GM23338 (cell line): Measurements from ENCODE around the gene KEL. TPM values are rescaled to one million over a fixed set of nuclear protein-coding genes. Genes with fewer than 3 reads are reported as not detected.

Experiments
- ATAC-seq: fragments of 200-7000 bp; cut with Tn5 transposase; 3 replicates; pipeline ENCODE4 v1.9.1; 2020
- DNase-seq: peaks from one replicate; pipeline ENCODE4 v3.0.0-alpha.2; 2015; ENCODE audit warnings: low spot score
- H2AFZ ChIP-seq: fragments of 200-600 bp; sonication (generic); 2 replicates; pipeline ENCODE4 v1.8.0; 2016; ENCODE audit warnings: antibody characterized with exemption, mild to moderate bottlenecking, moderate library complexity
- H3F3A ChIP-seq: fragments of 200-600 bp; sonication (generic); replicated peaks from 2 replicates; pipeline ENCODE4 v1.8.0; 2017; ENCODE audit warnings: antibody characterized with exemption, mixed run types, low read depth
- H3K27ac ChIP-seq: fragments of 200-600 bp; sonication (generic); 2 replicates; pipeline ENCODE4 v1.6.1; 2016; ENCODE audit warnings: low read depth
- H3K27me3 ChIP-seq: fragments of 200-600 bp; sonication (generic); 2 replicates; pipeline ENCODE4 v1.8.0; 2016; ENCODE audit warnings: mild to moderate bottlenecking, mixed run types, moderate library complexity; ENCODE audit not compliant: insufficient read depth
- H3K36me3 ChIP-seq: fragments of 200-600 bp; sonication (generic); 2 replicates; pipeline ENCODE4 v1.8.0; 2016; ENCODE audit warnings: mild to moderate bottlenecking; ENCODE audit not compliant: insufficient read depth
- H3K4me1 ChIP-seq: fragments of 200-600 bp; sonication (generic); 2 replicates; pipeline ENCODE4 v1.8.0; 2016; ENCODE audit warnings: mild to moderate bottlenecking, moderate library complexity; ENCODE audit not compliant: insufficient read depth
- H3K4me2 ChIP-seq: fragments of 200-600 bp; sonication (generic); 2 replicates; pipeline ENCODE4 v1.7.1; 2017; ENCODE audit warnings: mixed run types
- H3K4me3 ChIP-seq: fragments of 200-600 bp; sonication (generic); 2 replicates; pipeline ENCODE4 v1.6.1; 2016; ENCODE audit warnings: mixed run types
- H3K79me2 ChIP-seq: fragments of 200-600 bp; sonication (generic); replicated peaks from 2 replicates; pipeline ENCODE4 v1.8.0; 2017; ENCODE audit warnings: mild to moderate bottlenecking; ENCODE audit not compliant: insufficient read depth
- H3K9me2 ChIP-seq: fragments of 200-600 bp; sonication (generic); 2 replicates; pipeline ENCODE4 v1.8.0; 2017; ENCODE audit not compliant: insufficient read depth
- H4K20me1 ChIP-seq: fragments of 200-600 bp; sonication (generic); replicated peaks from 2 replicates; pipeline ENCODE4 v1.8.0; 2017; ENCODE audit warnings: mild to moderate bottlenecking; ENCODE audit not compliant: insufficient read depth
- H3K27ac Mint-ChIP-seq: 2 replicates; pipeline ENCODE4 v1.8.0; 2020; ENCODE audit warnings: inconsistent platforms, mild to moderate bottlenecking, moderate library complexity, mixed read lengths
- H3K27me3 Mint-ChIP-seq: 3 replicates; pipeline ENCODE4 v1.8.0; 2022; ENCODE audit warnings: low read depth, mild to moderate bottlenecking, moderate library complexity, mixed read lengths, inconsistent platforms; ENCODE audit not compliant: insufficient read depth, poor library complexity
- H3K36me3 Mint-ChIP-seq: 3 replicates; pipeline ENCODE4 v1.8.0; 2021; ENCODE audit warnings: low read depth, mild to moderate bottlenecking, inconsistent platforms, moderate library complexity, mixed read lengths
- H3K4me1 Mint-ChIP-seq: 3 replicates; pipeline ENCODE4 v1.8.0; 2020; ENCODE audit warnings: mild to moderate bottlenecking, inconsistent platforms, mixed read lengths
- H3K4me3 Mint-ChIP-seq: 3 replicates; pipeline ENCODE4 v1.8.0; 2021; ENCODE audit warnings: moderate library complexity, mild to moderate bottlenecking, inconsistent platforms, mixed read lengths
- H3K9me3 Mint-ChIP-seq: 3 replicates; pipeline ENCODE4 v1.8.0; 2020; ENCODE audit warnings: moderate library complexity, mild to moderate bottlenecking, inconsistent platforms, mixed read lengths
- CREB1 ChIP-seq: fragments of 250-450 bp; sonication (Bioruptor Pico); IDR thresholded peaks from 2 replicates; pipeline ENCODE4 v1.5.0; 2020; ENCODE audit warnings: low read depth, mild to moderate bottlenecking, moderate library complexity
- EZH2 ChIP-seq: fragments of 200-600 bp; sonication (generic); IDR thresholded peaks from one replicate; pipeline ENCODE4 v1.8.0; 2017; ENCODE audit warnings: antibody characterized with exemption, mild to moderate bottlenecking, low read depth; ENCODE audit not compliant: unreplicated experiment
- EZH2phosphoT487 ChIP-seq: fragments of 200-600 bp; sonication (generic); IDR thresholded peaks from one replicate; pipeline ENCODE4 v1.8.1; 2018; ENCODE audit warnings: antibody characterized with exemption; ENCODE audit not compliant: unreplicated experiment
- JUNB ChIP-seq: IDR thresholded peaks from one replicate; pipeline ENCODE4 v1.6.1; 2016; ENCODE audit warnings: antibody characterized with exemption; ENCODE audit not compliant: unreplicated experiment
- NANOG ChIP-seq: IDR thresholded peaks from 2 replicates; pipeline ENCODE4 v1.6.1; 2016; ENCODE audit warnings: antibody characterized with exemption, borderline replicate concordance
- POLR2AphosphoS5 ChIP-seq: IDR thresholded peaks from 2 replicates; pipeline ENCODE4 v1.6.1; 2016; ENCODE audit warnings: antibody characterized with exemption, low read depth
- STAT1 ChIP-seq: IDR thresholded peaks from one replicate; pipeline ENCODE4 v1.6.1; 2016; ENCODE audit warnings: antibody characterized with exemption; ENCODE audit not compliant: unreplicated experiment
- ZNF114 ChIP-seq: fragments of 250-450 bp; sonication (Bioruptor Pico); IDR thresholded peaks from 2 replicates; pipeline ENCODE4 v1.5.0; 2020; ENCODE audit warnings: mild to moderate bottlenecking, moderate library complexity
- ZNF331 ChIP-seq: fragments of 250-450 bp; sonication (Bioruptor Pico); IDR thresholded peaks from 2 replicates; pipeline ENCODE4 v1.5.0; 2020; ENCODE audit warnings: low read depth, mild to moderate bottlenecking, moderate library complexity
- polyA plus RNA-seq: library from polyadenylated mRNA; unstranded; fragments of >200 nt; fragmentation: Nextera tagmentation; extraction: Ambion mirVana; gene quantifications from 2 replicates; pipeline ENCODE4 v1.2.1, GENCODE V29; 2016
- total RNA-seq: library from RNA; depleted of rRNA; stranded (reverse); fragments of >200 nt; shearing (Covaris generic); gene quantifications from 2 replicates; pipeline ENCODE4 v1.2.3, GENCODE V29; 2014
- TF ChIP-seq, protein P1 (sequence below), 2 experiments: fragments of 200-600 bp in 1 of 2; sonication (generic) in 1 of 2; conservative IDR thresholded peaks; 2 replicates each; pipeline versions ENCODE4 v1.5.1 to v1.6.1; 2016 to 2017; ENCODE audit warnings: antibody characterized with exemption in 2 of 2, low read depth in 2 of 2, mild to moderate bottlenecking in 2 of 2, moderate library complexity in 1 of 2
- TF ChIP-seq, protein P2 (sequence below): IDR thresholded peaks from 2 replicates; pipeline ENCODE4 v1.6.1; 2016; ENCODE audit warnings: antibody characterized with exemption
- TF ChIP-seq, protein P3 (sequence below): fragments of 250-450 bp; sonication (Bioruptor Pico); IDR thresholded peaks from 2 replicates; pipeline ENCODE4 v1.5.0; 2020; ENCODE audit warnings: mild to moderate bottlenecking, moderate library complexity

The KEL gene
- total and polyA plus RNA-seq, 2 experiments from 2014 or later: 1.2 to 3.6 TPM

DNA sequence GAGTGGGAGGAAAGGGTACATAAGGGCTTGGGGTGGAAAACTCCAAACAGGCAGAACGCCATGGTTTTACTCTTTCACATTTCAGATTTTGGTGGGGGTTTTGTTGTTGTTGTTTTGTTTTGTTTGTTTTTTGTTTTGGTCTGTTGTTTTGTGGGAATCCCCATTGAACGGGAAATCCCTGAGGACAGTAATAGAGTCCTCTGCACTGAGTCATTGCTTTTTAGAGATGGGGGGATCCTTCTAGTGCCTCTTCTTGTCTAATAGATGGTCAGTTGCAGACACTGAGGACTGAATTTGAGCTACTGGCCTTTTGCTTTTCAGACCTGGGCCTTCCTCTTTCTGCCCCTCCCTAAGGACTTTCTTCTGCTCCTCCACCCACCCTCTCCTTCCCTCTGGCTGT, 48.6 kb downstream of the KEL start:
- Mint-ChIP-seq H3K27ac (no peak overlapping the region), H3K27me3 (peaks cover 4% of the 10 kb centered on the region), H3K4me1 (peaks cover 2% of the 10 kb centered on the region; the same call in 1 of the 3 replicates), H3K9me3 (no peaks in the 10 kb centered on the region; the same call in 2 of the 3 replicates), H3K4me3 (no peak overlapping the region), H3K36me3 (no peaks in the 10 kb centered on the region)
- Histone ChIP-seq H3K9me2 (peaks cover 6% of the 10 kb centered on the region), H3K27ac (no peak overlapping the region), H3K4me3 (no peak overlapping the region), H3K4me2 (no peak overlapping the region), H3K79me2 (no peaks in the 10 kb centered on the region), H3F3A (no peaks in the 10 kb centered on the region), H3K4me1 (no peaks in the 10 kb centered on the region), H3K36me3 (no peaks in the 10 kb centered on the region), H4K20me1 (no peaks in the 10 kb centered on the region), H2AFZ (no peak overlapping the region), H3K27me3 (no peaks in the 10 kb centered on the region)
- DNase-seq: no peak
- TF ChIP-seq NANOG: no peak
- TF ChIP-seq STAT1: no peak
- no peak for TF ChIP-seq EZH2phosphoT487
- no peak for TF ChIP-seq EZH2
- TF ChIP-seq, protein P1, sequence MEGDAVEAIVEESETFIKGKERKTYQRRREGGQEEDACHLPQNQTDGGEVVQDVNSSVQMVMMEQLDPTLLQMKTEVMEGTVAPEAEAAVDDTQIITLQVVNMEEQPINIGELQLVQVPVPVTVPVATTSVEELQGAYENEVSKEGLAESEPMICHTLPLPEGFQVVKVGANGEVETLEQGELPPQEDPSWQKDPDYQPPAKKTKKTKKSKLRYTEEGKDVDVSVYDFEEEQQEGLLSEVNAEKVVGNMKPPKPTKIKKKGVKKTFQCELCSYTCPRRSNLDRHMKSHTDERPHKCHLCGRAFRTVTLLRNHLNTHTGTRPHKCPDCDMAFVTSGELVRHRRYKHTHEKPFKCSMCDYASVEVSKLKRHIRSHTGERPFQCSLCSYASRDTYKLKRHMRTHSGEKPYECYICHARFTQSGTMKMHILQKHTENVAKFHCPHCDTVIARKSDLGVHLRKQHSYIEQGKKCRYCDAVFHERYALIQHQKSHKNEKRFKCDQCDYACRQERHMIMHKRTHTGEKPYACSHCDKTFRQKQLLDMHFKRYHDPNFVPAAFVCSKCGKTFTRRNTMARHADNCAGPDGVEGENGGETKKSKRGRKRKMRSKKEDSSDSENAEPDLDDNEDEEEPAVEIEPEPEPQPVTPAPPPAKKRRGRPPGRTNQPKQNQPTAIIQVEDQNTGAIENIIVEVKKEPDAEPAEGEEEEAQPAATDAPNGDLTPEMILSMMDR (conservative IDR thresholded peaks at IDR 0.05; ENCODE audit: low read depth in 2 of 2): no peak
- no peak for TF ChIP-seq CREB1 (CRISPR knock-in tag)
- TF ChIP-seq POLR2AphosphoS5: no peak
- no peak for TF ChIP-seq JUNB
- no peak for TF ChIP-seq ZNF331 (CRISPR knock-in tag)
- TF ChIP-seq ZNF114 (CRISPR knock-in tag): no peak
- TF ChIP-seq, protein P2, sequence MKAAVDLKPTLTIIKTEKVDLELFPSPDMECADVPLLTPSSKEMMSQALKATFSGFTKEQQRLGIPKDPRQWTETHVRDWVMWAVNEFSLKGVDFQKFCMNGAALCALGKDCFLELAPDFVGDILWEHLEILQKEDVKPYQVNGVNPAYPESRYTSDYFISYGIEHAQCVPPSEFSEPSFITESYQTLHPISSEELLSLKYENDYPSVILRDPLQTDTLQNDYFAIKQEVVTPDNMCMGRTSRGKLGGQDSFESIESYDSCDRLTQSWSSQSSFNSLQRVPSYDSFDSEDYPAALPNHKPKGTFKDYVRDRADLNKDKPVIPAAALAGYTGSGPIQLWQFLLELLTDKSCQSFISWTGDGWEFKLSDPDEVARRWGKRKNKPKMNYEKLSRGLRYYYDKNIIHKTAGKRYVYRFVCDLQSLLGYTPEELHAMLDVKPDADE: no peak
- TF ChIP-seq, protein P3, sequence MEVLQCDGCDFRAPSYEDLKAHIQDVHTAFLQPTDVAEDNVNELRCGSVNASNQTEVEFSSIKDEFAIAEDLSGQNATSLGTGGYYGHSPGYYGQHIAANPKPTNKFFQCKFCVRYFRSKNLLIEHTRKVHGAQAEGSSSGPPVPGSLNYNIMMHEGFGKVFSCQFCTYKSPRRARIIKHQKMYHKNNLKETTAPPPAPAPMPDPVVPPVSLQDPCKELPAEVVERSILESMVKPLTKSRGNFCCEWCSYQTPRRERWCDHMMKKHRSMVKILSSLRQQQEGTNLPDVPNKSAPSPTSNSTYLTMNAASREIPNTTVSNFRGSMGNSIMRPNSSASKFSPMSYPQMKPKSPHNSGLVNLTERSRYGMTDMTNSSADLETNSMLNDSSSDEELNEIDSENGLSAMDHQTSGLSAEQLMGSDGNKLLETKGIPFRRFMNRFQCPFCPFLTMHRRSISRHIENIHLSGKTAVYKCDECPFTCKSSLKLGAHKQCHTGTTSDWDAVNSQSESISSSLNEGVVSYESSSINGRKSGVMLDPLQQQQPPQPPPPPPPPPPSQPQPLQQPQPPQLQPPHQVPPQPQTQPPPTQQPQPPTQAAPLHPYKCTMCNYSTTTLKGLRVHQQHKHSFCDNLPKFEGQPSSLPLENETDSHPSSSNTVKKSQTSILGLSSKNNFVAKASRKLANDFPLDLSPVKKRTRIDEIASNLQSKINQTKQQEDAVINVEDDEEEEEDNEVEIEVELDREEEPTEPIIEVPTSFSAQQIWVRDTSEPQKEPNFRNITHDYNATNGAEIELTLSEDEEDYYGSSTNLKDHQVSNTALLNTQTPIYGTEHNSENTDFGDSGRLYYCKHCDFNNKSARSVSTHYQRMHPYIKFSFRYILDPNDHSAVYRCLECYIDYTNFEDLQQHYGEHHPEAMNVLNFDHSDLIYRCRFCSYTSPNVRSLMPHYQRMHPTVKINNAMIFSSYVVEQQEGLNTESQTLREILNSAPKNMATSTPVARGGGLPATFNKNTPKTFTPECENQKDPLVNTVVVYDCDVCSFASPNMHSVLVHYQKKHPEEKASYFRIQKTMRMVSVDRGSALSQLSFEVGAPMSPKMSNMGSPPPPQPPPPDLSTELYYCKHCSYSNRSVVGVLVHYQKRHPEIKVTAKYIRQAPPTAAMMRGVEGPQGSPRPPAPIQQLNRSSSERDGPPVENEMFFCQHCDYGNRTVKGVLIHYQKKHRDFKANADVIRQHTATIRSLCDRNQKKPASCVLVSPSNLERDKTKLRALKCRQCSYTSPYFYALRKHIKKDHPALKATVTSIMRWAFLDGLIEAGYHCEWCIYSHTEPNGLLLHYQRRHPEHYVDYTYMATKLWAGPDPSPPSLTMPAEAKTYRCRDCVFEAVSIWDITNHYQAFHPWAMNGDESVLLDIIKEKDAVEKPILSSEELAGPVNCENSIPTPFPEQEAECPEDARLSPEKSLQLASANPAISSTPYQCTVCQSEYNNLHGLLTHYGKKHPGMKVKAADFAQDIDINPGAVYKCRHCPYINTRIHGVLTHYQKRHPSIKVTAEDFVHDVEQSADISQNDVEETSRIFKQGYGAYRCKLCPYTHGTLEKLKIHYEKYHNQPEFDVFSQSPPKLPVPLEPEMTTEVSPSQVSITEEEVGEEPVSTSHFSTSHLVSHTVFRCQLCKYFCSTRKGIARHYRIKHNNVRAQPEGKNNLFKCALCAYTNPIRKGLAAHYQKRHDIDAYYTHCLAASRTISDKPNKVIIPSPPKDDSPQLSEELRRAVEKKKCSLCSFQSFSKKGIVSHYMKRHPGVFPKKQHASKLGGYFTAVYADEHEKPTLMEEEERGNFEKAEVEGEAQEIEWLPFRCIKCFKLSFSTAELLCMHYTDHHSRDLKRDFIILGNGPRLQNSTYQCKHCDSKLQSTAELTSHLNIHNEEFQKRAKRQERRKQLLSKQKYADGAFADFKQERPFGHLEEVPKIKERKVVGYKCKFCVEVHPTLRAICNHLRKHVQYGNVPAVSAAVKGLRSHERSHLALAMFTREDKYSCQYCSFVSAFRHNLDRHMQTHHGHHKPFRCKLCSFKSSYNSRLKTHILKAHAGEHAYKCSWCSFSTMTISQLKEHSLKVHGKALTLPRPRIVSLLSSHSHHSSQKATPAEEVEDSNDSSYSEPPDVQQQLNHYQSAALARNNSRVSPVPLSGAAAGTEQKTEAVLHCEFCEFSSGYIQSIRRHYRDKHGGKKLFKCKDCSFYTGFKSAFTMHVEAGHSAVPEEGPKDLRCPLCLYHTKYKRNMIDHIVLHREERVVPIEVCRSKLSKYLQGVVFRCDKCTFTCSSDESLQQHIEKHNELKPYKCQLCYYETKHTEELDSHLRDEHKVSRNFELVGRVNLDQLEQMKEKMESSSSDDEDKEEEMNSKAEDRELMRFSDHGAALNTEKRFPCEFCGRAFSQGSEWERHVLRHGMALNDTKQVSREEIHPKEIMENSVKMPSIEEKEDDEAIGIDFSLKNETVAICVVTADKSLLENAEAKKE (CRISPR knock-in tag): no peak
- ATAC-seq: no peak
